H4 (cell line): ENCODE data around the gene PYGB. TPM values are rescaled to one million over a fixed set of nuclear protein-coding genes. Genes with fewer than 3 reads are reported as not detected.

Experiments used
- DNase-seq: peaks from one replicate; pipeline ENCODE4 v3.0.0-alpha.2; 2015; ENCODE audit warnings: low spot score
- total RNA-seq: library from RNA; depleted of rRNA; stranded (reverse); fragments of >200 nt; shearing (Covaris generic); gene quantifications from 2 replicates; pipeline ENCODE4 v1.2.3, GENCODE V29; 2014

PYGB gene
- total RNA-seq, 1 experiment from 2014 or later = 39.4 TPM

- no peak for DNase-seq
Observed at GRCh38 chr20:25271486-25272222, 23.8 kb downstream of the PYGB start.

DNA sequence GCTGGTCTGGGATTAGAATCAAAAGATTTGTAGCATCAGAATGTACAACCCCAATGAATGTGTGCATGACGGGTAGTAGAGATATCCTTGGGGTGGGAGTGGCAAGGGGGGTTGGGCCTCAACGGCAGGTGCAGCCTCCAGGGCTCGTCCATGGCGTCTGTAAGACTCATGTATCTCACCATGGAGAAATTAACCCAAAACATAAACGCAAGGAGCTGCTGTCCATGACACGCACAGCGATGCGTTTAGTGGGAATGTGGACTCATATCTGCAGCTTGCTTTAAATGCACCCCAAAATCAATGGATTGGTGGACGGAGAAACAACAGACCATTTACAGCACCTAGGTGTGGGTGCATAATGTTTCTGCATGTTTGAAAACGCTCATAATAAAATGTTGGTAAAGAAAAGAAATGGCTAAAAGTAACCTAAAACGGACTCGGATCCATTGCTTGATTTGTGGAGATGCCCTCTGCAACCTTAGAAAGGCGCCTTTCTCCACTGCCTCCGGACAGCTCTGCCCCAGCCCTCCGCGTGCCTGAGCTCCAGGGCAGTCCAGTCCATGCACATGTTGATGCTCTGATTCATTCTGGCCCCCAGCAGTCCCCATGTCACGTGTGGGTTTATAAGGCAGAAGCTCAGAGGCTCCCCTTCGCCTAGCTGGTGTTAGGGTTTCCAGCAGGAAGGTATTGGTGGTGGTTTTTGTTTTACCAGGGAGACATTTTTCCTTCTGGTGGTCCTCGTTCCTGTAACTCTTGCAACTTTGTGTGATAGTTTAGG is 24.5 kb downstream of the PYGB start:
- no peak for DNase-seq

- DNase-seq = no peak
Observed at GRCh38 chr20:25273046-25273445, 25.2 kb downstream of the PYGB start.

GRCh38 chr20:25273541-25274358 is 25.9 kb downstream of the PYGB start:
- no peak for DNase-seq

- DNase-seq = no peak
Observed at GRCh38 chr20:25274481-25274880, 26.6 kb downstream of the PYGB start.

GRCh38 chr20:25274891-25275812 is 27.3 kb downstream of the PYGB start:
- DNase-seq = no peak

DNA sequence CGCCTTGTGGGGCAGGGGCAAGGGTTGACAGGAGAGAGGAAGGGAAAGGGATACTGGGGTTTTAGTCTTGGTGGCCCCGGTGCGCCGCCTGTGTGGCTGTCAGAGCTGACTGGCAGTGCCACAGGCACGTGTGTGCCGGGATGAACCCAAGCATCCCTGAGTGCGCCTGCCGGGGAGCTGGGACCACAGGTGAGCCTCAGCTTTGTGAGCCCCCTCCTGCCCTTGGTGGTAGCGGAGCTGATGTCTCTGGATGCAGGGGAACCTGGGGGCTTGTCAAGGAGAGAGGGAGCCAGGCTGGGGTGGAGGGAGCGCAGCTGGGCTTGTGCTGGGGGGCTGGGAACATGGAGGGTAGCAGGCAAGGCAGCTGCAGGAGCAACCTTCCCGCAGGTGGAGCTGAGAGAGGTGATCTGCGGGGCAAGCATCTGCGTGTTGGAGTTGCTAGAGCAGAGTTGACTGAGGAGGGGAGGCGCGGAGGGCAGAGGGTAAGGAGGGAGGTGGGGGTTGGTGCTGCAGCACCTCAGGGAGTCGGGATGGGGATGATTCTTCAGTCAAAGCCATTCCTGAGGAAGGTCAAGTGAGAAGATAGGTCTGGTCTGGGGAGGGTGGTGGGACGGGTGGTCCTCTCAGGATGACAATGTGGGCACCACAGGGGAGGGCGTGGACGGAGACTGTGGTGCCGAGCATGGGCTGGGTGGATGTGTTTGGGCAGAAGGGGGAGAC is 28.1 kb downstream of the PYGB start:
- no peak for DNase-seq

- DNase-seq = no peak
Observed at GRCh38 chr20:25276533-25277050, 28.7 kb downstream of the PYGB start.

DNA sequence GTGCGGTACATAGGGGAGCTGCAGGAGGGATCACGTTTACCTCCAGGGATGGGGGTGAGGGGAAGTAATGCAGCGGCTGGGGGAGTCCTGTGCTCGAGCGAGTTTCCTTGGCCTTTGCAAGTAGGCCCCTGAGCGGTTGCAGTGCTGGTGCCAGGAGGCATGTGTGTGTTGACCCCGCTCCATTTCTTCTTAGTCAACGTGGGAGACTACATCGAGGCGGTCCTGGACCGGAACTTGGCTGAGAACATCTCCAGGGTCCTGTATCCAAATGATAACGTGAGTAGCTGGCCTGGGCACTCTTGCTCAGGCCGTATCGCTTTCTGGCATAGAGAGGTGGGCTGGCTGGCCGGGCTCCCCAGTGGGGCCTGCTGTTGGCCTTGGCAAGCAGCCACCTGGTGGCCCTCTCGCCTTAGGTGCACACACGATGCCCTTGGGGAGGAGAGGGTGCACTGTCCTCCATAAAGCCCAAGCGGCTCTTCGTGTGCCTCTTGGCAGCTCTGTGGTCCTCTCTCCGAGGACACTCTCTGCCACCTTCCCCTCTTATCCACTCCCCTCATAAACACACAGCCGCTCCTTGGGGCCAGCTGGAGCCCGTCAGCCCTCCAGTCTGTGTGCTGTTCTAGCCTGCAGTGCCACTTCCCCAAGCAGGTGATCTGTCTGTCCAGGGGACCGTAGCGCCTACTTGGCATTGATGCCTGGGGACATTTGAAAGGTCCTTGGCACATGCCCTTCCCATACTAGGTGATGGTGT is 29.3 kb downstream of the PYGB start:
- no peak for DNase-seq

DNA sequence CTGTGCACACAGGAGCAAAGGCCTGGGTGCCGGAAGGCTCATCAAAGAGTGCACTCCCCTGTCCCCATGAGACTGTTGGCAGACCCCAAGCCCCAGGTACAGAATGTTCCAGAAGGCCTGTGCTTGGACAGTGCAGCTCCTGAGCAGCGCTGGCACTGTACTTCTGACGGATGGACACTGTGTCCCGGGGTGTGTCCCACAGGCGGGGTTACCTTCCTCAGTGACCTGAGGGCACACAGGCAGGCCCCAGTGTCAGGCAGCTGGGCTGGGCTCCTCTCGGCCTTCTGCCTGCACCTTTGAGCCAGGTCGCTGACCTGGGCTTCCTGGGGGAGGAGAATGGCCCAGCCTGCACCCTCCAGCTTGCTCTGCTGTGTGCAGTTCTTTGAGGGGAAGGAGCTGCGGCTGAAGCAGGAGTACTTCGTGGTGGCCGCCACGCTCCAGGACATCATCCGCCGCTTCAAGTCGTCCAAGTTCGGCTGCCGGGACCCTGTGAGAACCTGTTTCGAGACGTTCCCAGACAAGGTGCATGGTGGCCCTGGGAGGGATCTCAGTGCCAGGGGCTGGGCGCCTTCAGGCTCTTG is 30.1 kb downstream of the PYGB start:
- no peak for DNase-seq

DNA sequence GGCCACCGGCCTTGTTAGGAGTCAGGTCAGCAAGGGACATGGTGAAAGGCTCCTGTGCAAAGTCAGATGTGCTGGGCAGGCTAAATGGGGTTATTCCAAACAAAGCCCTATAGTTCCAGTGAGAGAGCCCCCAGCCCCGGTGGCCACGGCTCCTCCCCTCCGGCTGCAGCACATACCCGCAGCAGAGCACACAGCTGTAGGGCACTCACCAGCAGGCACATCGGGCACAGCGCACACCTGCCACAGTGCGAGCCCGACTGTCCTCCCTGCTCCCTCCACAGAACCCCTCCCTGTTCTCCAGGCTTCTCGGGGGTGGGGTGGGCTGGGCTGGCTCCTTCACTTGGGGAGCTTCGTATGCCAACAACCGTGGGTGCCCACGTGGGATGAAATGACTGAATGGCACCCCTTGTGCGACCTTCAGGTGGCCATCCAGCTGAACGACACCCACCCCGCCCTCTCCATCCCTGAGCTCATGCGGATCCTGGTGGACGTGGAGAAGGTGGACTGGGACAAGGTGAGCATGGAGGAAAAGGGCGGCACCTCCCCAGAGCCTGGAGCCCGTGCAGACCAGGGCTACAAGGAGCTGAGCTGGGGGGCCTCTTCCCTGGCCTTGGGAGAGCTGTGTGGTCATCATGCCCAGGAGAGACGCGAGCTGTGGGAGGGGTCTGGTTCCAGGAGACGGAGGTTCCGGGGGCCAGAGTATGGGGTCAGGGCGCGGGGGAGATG is 30.9 kb downstream of the PYGB start:
- no peak for DNase-seq

GRCh38 chr20:25279403-25279802 is 31.5 kb downstream of the PYGB start:
- no peak for DNase-seq

DNA sequence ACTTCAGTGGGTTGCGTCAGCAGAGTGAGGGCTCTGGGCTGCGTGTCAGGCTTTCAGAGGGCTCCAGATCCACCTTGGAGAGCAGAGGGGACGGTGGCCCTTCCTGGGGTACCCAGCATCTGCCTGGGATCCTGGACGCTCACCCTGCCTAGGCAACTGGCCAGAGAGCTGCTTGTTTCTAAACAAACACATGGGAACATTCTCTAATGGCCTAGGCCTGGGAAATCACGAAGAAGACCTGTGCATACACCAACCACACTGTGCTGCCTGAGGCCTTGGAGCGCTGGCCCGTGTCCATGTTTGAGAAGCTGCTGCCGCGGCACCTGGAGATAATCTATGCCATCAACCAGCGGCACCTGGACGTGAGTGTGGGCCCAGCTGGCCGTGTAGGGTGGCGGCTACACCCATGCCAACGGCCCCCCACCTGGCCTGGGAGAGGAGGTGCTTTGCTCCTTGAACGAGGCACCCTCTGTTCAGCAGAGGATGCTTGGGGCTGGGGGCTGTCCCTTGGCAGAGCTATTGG is 32.2 kb downstream of the PYGB start:
- no peak for DNase-seq

DNA sequence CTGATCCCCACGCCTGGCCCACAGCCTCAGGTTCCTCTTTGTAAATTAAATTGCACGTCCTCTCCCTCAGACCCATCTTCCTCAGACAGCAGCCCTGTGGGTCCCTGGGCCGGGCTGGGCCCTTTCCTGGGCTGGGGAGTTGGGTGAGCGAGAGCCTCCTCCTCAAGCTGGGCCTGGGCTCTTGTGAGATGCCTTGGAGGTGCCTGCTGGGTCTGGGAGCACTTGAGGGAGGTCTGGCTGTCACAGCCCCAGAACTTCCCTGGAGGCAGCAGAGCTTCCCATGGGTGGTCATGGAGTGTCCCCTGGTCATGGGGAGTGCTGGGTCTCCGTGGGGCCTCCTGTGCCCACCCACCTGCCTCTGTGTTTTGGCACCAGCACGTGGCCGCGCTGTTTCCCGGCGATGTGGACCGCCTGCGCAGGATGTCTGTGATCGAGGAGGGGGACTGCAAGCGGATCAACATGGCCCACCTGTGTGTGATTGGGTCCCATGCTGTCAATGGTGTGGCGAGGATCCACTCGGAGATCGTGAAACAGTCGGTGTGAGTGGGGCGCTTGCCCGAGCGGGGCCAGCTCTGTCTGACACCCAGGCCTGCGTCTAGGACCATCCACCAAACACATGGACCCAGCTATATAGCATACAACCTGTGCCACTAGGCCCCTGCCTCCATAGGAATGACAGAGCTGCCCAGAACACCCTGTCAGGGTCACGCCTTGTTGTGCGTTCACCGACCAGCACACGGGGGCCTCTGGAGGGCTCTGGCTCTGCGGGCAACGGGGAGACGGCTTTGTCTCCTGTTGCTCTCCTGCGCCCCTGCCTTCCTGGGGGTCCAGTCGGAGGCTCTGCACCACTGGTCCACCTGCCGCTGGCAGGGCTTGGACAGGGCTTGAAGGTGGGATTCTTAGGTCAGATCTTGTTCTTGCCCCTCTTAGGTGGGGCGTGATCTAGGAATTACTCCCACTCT is 33.0 kb downstream of the PYGB start:
- no peak for DNase-seq

GRCh38 chr20:25281541-25281991 is 33.7 kb downstream of the PYGB start:
- no peak for DNase-seq

- DNase-seq = no peak
Observed at GRCh38 chr20:25282034-25282781, 34.3 kb downstream of the PYGB start.
